ENCODE results near the gene KCNK7.

Gene KCNK7

DNA sequence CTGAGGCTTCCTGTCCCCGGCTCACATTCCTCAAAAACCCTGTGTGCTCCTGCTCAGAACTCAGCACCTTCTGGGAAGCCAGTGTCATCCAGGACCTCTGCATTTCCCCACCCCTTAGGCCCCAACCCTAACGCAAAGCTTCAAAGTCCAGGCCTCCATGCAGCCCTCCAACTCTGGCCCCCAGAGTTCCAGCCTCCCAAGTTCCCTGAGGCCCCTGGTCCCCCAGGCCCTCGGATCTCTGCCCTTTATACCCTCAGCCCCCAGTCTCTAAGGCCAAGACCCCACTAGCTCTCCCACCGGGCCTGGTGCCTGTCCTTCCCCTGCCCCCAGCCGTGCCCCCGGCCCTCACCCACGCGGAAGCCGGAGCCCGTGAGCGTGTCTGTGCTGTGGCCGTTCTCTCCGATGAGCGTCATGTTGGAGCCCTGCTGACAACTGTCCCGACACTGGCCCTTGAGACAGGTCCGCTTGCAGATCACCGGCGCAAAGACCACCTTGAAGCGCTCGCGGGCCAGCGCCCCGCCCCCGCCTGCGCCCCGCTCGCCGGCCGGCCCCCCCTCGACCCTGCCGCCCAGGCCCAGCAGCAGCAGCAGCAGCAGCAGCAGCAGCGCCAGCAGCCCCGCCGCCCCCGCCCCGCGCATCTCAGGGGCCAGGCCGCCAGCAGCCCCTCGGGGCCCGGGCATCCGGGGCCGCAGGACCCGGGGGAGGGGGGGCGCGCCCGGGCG lies 38.2 kb downstream of the KCNK7 start:
- no peak for ATAC-seq
- no peak for TF ChIP-seq ESRRG (CRISPR knock-in tag; IDR thresholded peaks at IDR 0.05)
- TF ChIP-seq BACH2 (CRISPR knock-in tag; IDR thresholded peaks at IDR 0.05; ENCODE audit: borderline replicate concordance) = no peak
- no peak for TF ChIP-seq OSR1 (CRISPR knock-in tag; IDR thresholded peaks at IDR 0.05)
- TF ChIP-seq, protein P1, sequence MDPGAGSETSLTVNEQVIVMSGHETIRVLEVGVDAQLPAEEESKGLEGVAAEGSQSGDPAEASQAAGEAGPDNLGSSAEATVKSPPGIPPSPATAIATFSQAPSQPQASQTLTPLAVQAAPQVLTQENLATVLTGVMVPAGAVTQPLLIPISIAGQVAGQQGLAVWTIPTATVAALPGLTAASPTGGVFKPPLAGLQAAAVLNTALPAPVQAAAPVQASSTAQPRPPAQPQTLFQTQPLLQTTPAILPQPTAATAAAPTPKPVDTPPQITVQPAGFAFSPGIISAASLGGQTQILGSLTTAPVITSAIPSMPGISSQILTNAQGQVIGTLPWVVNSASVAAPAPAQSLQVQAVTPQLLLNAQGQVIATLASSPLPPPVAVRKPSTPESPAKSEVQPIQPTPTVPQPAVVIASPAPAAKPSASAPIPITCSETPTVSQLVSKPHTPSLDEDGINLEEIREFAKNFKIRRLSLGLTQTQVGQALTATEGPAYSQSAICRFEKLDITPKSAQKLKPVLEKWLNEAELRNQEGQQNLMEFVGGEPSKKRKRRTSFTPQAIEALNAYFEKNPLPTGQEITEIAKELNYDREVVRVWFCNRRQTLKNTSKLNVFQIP (CRISPR knock-in tag; IDR thresholded peaks at IDR 0.05; ENCODE audit: borderline replicate concordance, low read depth) = no peak
- TF ChIP-seq PPARA (CRISPR knock-in tag; IDR thresholded peaks at IDR 0.05; ENCODE audit: borderline replicate concordance) = no peak

DNA sequence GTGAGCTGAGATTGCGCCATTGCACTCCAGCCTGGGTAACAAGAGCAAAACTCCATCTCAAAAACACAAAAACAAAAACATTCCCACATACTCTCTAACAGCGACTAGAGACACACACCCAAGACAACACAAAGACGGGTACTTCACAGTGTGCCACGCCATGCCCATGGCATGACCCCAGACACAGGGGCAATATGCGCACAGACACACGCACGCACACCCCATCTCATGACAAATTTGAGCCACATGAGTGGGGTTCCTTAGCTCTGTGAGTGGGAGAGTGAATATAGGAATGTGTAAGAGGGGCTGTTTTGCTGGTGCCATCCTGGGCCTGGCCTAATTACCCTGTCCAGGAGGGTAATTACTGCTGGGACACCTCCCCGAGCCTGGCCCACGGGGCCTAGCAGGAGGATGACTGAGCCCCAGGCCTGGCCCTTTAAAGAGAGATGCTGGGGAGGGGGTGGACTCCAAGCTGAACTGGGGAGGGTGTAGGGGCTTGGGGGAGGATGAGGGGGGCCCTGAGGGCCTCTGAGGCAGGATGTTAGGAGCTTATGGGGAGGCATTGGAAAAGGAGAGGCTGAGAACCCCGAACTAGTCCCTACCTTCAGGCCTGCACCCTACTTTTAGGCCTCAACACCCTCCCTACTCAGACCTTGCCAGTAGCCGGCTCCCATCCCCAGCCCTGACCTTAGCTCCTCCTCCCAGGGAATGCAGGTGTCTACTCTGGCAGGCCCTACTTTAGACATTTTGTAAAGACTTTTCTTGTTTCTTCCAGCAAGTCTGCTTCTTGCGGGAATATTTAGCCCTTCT lies 38.9 kb downstream of the KCNK7 start:
- no peak for TF ChIP-seq ZFP30 (CRISPR knock-in tag; IDR thresholded peaks at IDR 0.05)

DNA sequence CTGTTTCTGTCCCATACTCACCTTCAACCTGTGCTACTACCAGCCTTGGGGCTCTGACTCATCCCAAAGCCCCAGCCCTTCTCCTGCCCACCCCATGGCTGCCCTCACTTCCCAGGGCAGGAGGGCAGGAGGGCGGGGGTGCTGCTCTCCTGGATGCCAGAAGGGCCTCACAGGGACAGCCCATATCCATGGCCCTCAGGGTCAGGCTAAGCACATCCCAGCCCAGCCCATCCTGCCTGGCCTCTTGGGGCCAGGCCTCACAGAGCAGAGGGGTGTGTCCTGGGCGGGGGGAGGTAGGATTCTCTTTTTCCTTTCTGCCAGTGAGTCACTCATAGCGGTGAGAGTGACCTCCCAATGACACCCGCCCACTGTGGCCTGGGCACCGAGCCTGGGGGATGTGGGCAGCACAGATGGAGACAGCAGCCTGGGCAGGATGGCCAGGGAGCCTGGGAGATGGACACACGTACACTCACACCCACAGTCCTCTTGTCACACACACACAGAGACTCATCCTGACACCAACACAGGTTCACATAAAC lies 39.8 kb downstream of the KCNK7 start:
- peak; percentile 50 for ATAC-seq
- TF ChIP-seq, protein P2, sequence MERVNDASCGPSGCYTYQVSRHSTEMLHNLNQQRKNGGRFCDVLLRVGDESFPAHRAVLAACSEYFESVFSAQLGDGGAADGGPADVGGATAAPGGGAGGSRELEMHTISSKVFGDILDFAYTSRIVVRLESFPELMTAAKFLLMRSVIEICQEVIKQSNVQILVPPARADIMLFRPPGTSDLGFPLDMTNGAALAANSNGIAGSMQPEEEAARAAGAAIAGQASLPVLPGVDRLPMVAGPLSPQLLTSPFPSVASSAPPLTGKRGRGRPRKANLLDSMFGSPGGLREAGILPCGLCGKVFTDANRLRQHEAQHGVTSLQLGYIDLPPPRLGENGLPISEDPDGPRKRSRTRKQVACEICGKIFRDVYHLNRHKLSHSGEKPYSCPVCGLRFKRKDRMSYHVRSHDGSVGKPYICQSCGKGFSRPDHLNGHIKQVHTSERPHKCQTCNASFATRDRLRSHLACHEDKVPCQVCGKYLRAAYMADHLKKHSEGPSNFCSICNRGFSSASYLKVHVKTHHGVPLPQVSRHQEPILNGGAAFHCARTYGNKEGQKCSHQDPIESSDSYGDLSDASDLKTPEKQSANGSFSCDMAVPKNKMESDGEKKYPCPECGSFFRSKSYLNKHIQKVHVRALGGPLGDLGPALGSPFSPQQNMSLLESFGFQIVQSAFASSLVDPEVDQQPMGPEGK (CRISPR knock-in tag; IDR thresholded peaks at IDR 0.05; ENCODE audit: borderline replicate concordance) = 0 out of 2 replicates have a peak, but pooled peaks have one; percentile 8
- TF ChIP-seq, protein P1 (CRISPR knock-in tag; IDR thresholded peaks at IDR 0.05; ENCODE audit: borderline replicate concordance, low read depth) = no peak

More for the DNA sequence above, 38.9 kb downstream of the KCNK7 start:
- no peak for ATAC-seq

GRCh38 chr11:65554842-65555430 lies 40.7 kb downstream of the KCNK7 start:
- TF ChIP-seq, protein P1 (CRISPR knock-in tag; IDR thresholded peaks at IDR 0.05; ENCODE audit: borderline replicate concordance, low read depth) = no peak
- no peak for TF ChIP-seq SNAI2 (CRISPR knock-in tag; IDR thresholded peaks at IDR 0.05)
- TF ChIP-seq OSR1 (CRISPR knock-in tag; IDR thresholded peaks at IDR 0.05) = no peak
- no peak for TF ChIP-seq GLIS3 (CRISPR knock-in tag; IDR thresholded peaks at IDR 0.05)
- TF ChIP-seq RARB (CRISPR knock-in tag; IDR thresholded peaks at IDR 0.05) = no peak
- TF ChIP-seq ZNF70 (CRISPR knock-in tag; IDR thresholded peaks at IDR 0.05) = no peak
- ATAC-seq = no peak

DNA sequence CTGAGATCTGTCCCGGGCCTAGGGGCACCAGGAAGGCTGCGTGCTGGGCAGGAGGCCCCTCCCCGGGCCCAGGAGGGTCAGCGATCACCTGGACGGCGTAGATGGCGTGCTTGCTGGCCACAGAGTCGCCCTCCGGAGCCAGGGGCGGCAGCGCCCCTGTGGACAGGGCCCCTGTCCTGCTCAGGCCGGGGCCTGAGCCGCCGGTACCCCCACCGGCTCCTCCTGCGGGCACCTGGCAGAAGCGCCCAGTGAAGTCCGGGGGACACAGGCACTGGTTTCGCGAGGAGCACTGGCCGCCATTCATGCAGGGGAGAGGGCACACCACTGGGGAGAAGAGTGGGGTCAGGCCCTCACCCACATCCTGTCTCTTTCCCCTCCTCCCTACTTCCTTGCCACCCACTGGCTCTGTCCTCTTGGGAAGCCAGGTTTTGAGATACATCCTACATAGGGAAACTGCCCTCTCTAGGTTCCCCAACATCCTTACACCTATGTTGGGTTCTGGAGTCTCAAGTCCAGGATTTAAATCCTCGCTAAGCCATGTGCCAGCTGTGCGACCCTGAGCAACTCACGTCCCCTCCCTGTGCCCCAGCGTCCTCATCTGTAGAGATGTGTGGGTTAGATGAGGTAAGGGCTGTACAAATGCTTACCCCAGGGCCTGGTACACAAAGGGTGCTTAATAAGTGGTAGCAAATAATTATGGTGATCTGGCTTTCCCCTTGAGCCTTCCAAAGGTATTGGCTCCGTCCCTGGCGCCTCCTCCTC lies 41.4 kb downstream of the KCNK7 start:
- TF ChIP-seq ARNTL (CRISPR knock-in tag; IDR thresholded peaks at IDR 0.05; ENCODE audit: borderline replicate concordance, low read depth) = no peak
- no peak for TF ChIP-seq ISL1 (CRISPR knock-in tag; IDR thresholded peaks at IDR 0.05)
- ATAC-seq = no peak

All from SK-N-SH treated with all-trans-retinoic acid at 6 μM for 48 hours (cell line).